Measurements from ENCODE around the gene TNRC18. TPM values are rescaled to one million over a fixed set of nuclear protein-coding genes. Genes with fewer than 3 reads are reported as not detected.

The TNRC18 gene
- total RNA-seq, 1 experiment from 2014 or later = 91.7 TPM

DNA sequence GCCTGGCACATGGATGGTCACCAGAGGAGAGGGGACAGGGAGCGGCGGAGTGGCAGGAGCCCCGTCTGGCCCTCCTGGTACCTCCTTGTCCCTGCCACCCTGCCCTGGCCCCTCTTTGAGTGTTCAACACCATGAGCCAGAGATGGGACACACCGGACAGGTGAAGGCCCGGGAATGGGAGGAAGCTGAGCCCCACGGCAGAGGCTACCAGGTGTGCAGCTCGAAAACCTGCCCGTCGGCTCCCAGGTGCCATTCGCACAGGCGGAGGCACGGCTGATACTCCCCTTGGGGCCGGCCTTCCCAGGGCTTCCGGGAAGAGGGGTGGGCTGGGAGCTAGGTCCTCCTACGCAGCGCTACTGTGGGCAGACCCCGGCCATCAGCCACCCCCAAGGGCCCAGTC is 44.1 kb downstream of the TNRC18 start:
- POLR2A ChIA-PET (ENCODE audit: low non-redundant PET) = interaction anchor here (0.6 kb wide), 1 partner anchor 71 kb away, joined by 3 read pairs; no protein-coding TSS in a partner anchor
- intact Hi-C loops (cut with micrococcal nuclease; ENCODE audit: unreplicated experiment) = no loop called here

DNA sequence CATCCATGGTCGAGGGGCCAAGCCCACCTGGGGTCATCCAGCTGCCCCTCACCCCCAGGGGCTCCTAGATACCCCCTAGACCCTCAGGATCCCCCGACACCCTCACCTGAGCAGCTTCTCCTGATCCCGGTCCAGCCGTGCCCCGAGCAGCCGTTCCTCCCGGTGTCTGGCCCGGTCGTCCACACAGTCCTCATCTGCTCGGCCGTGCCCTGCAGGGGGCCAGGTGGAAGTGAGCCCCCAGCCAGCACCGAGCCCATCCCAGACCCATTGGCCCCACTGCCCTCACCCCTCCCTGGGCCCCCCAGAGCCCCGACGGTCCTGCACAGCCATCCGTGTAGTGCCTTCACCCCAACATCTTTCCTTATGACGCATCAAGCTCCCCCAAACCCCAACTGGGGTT is 45.8 kb downstream of the TNRC18 start:
- H3K36me3 ChIP-seq (ENCODE audit: insufficient read depth, low read length, poor library complexity, severe bottlenecking) = peaks cover 24% of the 10 kb centered on the region
- H3K4me3 ChIP-seq (ENCODE audit: low read depth, low read length, poor library complexity, severe bottlenecking) = no peak overlapping the region
- H3K27ac ChIP-seq (ENCODE audit: low read depth, low read length, poor library complexity, severe bottlenecking) = no peak overlapping the region
- peaks cover 10% of the 10 kb centered on the region for H3K4me1 ChIP-seq (ENCODE audit: insufficient read depth, low read length, poor library complexity, severe bottlenecking)
- BruUV-seq (replicated peaks) = no TSS peak
- ChIA-PET POLR2A (ENCODE audit: low non-redundant PET) (no interaction called here), CTCF (no interaction called here)
- intact Hi-C loops (cut with micrococcal nuclease; ENCODE audit: unreplicated experiment) = no loop called here
- H3K27me3 ChIP-seq (replicated peaks; ENCODE audit: insufficient read depth, low read depth, low read length, poor library complexity) = no peaks in the 10 kb centered on the region
- DNase-seq (ENCODE audit: low spot score) = no peak
- TF ChIP-seq, protein P1, sequence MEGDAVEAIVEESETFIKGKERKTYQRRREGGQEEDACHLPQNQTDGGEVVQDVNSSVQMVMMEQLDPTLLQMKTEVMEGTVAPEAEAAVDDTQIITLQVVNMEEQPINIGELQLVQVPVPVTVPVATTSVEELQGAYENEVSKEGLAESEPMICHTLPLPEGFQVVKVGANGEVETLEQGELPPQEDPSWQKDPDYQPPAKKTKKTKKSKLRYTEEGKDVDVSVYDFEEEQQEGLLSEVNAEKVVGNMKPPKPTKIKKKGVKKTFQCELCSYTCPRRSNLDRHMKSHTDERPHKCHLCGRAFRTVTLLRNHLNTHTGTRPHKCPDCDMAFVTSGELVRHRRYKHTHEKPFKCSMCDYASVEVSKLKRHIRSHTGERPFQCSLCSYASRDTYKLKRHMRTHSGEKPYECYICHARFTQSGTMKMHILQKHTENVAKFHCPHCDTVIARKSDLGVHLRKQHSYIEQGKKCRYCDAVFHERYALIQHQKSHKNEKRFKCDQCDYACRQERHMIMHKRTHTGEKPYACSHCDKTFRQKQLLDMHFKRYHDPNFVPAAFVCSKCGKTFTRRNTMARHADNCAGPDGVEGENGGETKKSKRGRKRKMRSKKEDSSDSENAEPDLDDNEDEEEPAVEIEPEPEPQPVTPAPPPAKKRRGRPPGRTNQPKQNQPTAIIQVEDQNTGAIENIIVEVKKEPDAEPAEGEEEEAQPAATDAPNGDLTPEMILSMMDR (conservative IDR thresholded peaks at IDR 0.05; ENCODE audit: low read depth, low read length) = no peak
- no peak for TF ChIP-seq EZH2 (IDR thresholded peaks at IDR 0.05; ENCODE audit: borderline replicate concordance, low read depth, low read length, poor library complexity, severe bottlenecking)
- H3K9me3 ChIP-seq (ENCODE audit: low read depth, low read length, poor library complexity, severe bottlenecking) = no peaks in the 10 kb centered on the region

More for the DNA sequence above, 44.1 kb downstream of the TNRC18 start:
- H3K4me3 ChIP-seq (ENCODE audit: low read depth, low read length, poor library complexity, severe bottlenecking) = no peak overlapping the region
- no peak overlapping the region for H3K27ac ChIP-seq (ENCODE audit: low read depth, low read length, poor library complexity, severe bottlenecking)
- CTCF ChIA-PET = no interaction called here
- no peaks in the 10 kb centered on the region for H3K9me3 ChIP-seq (ENCODE audit: low read depth, low read length, poor library complexity, severe bottlenecking)
- no peak for TF ChIP-seq EZH2 (IDR thresholded peaks at IDR 0.05; ENCODE audit: borderline replicate concordance, low read depth, low read length, poor library complexity, severe bottlenecking)
- TF ChIP-seq, protein P1 (conservative IDR thresholded peaks at IDR 0.05; ENCODE audit: low read depth, low read length) = no peak
- no peak for DNase-seq (ENCODE audit: low spot score)
- BruUV-seq (replicated peaks) = no TSS peak
- H3K27me3 ChIP-seq (replicated peaks; ENCODE audit: insufficient read depth, low read depth, low read length, poor library complexity) = no peaks in the 10 kb centered on the region
- peaks cover 19% of the 10 kb centered on the region for H3K4me1 ChIP-seq (ENCODE audit: insufficient read depth, low read length, poor library complexity, severe bottlenecking)
- H3K36me3 ChIP-seq (ENCODE audit: insufficient read depth, low read length, poor library complexity, severe bottlenecking) = peaks cover 14% of the 10 kb centered on the region

DNA sequence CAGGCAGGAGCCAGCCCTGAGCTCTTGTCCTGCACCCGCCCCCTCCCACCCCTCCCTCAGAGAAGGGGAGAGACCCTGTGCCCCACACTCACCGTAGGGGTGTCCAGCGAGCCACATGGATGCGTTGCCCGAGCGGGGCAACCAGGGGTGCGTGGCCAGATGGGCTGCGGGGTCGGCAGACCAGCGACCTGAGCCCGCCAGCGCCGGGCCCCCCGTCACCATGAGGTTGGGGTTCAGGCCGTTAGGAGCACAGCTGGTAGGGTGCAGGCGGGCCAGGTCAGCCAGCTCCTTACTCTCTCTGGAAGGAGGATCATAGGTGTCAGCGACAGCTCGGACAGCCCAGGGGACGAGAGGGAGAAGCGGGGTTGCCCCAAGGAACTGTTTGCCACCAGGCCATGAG is 46.4 kb downstream of the TNRC18 start:
- DNase-seq (ENCODE audit: low spot score) = no peak
- ChIA-PET CTCF (no interaction called here), POLR2A (ENCODE audit: low non-redundant PET) (no interaction called here)
- no TSS peak for BruUV-seq (replicated peaks)
- no peaks in the 10 kb centered on the region for H3K9me3 ChIP-seq (ENCODE audit: low read depth, low read length, poor library complexity, severe bottlenecking)
- peaks cover 5% of the 10 kb centered on the region for H3K4me1 ChIP-seq (ENCODE audit: insufficient read depth, low read length, poor library complexity, severe bottlenecking)
- peaks cover 24% of the 10 kb centered on the region for H3K36me3 ChIP-seq (ENCODE audit: insufficient read depth, low read length, poor library complexity, severe bottlenecking)
- TF ChIP-seq, protein P1 (conservative IDR thresholded peaks at IDR 0.05; ENCODE audit: low read depth, low read length) = no peak
- no peaks in the 10 kb centered on the region for H3K27me3 ChIP-seq (replicated peaks; ENCODE audit: insufficient read depth, low read depth, low read length, poor library complexity)
- intact Hi-C loops (cut with micrococcal nuclease; ENCODE audit: unreplicated experiment) = no loop called here
- no peak overlapping the region for H3K27ac ChIP-seq (ENCODE audit: low read depth, low read length, poor library complexity, severe bottlenecking)
- H3K4me3 ChIP-seq (ENCODE audit: low read depth, low read length, poor library complexity, severe bottlenecking) = no peak overlapping the region
